ENCODE results near the gene SPDL1.

Gene SPDL1

DNA sequence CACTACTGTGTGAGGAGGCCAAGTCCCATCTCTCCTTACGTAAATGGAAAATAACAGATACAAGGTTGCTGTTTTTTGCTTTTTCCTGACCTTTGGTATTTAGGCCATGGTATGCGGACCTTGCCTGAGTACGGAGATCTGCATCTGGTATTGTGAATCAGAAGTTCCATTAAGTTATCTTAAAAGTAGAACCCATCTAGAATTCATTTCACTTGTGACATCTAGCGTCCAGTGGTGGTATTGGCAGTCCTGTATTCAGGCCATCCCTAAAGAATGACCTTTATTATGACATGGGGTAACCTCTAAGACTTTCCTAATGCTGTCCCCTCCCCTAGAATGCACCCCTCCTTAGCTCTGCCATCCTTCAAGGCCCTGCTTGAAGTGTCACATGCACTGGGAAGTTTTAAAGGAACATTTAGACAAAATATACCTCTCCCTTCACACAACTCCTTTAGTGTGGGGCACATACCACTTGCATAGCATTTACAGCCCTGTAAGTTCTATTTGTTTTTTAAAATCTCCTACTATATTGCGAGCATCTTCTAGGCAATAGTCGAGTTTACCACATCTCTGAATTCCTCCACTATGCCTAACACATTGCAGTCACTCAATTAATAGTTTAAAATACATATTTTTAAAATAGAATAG is 1.9 kb upstream of the SPDL1 start:
- no peak overlapping the region for H3K27ac Mint-ChIP-seq
- peaks cover 13% of the 10 kb centered on the region for H3K36me3 Mint-ChIP-seq (ENCODE audit: insufficient read depth)
- H3K4me3 Mint-ChIP-seq, result no peak overlapping the region
- H3K27me3 Mint-ChIP-seq, result peaks cover 8 to 17% of the 10 kb centered on the region in 2 donors
- peak; percentile 38 to 59 (median 45) for DNase-seq
- H3K4me1 Mint-ChIP-seq (ENCODE audit: low read depth in 2 of 2), result peaks cover 8 to 17% of the 10 kb centered on the region in 2 donors
- peak; percentile 23 for ATAC-seq (replicated peaks)
- H3K9me3 Mint-ChIP-seq, result no peaks in the 10 kb centered on the region

DNA sequence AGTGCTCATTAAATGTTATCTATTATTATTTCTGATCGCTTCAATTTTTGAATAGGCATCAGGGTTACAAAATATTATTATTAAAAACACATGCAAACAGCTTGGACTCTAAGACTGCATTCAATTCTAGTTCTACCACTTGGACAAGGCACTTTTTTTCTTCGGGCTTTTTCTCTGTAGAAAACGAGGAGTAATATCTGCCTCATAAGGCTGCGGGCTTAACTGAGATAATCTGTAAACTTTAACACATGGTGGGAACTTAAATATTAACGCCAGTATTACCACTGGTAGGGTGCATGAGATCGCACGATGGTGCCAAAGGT is 511 bp upstream of the SPDL1 start:
- Mint-ChIP-seq H3K36me3 (ENCODE audit: insufficient read depth) (peaks cover 9% of the 10 kb centered on the region), H3K4me3 (peak overlapping the region; percentile 97 to 98), H3K4me1 (ENCODE audit: low read depth in 2 of 2) (peaks cover 8 to 17% of the 10 kb centered on the region in 2 donors), H3K9me3 (no peaks in the 10 kb centered on the region), H3K27ac (peak overlapping the region; percentile 92 to 97), H3K27me3 (peaks cover 0 to 9% of the 10 kb centered on the region in 2 donors)
- ATAC-seq (replicated peaks) (no peak), DNase-seq (no peak)

DNA sequence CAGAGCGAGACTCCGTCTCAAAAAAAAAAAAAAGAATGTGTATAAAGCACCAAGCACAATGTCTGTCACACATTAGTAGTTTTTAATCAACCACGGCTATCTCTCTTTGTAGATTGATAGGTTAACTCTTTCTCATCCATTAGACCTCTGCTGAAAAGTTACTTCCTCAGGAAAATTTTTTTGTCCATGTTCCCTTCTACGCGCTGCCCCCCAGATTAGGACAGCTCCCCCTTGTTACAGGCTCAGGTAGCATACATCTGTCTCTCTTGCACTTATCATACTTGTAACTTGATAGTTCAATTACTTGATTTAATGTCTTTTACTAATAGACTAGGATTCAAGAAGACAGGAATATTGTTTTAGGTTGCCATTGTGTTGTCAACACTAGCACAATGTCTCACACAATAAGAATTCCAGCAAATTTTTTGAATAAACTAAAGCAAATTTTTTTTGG is 1.5 kb downstream of the SPDL1 start:
- peak overlapping the region; percentile 97 to 98 for H3K4me3 Mint-ChIP-seq
- no peak overlapping the region for H3K27ac Mint-ChIP-seq
- DNase-seq (no peak), ATAC-seq (replicated peaks) (no peak)
- no peaks in the 10 kb centered on the region for H3K9me3 Mint-ChIP-seq
- peaks cover 8 to 17% of the 10 kb centered on the region in 2 donors for H3K4me1 Mint-ChIP-seq (ENCODE audit: low read depth in 2 of 2)
- peaks cover 0 to 8% of the 10 kb centered on the region in 2 donors for H3K27me3 Mint-ChIP-seq
- H3K36me3 Mint-ChIP-seq (ENCODE audit: insufficient read depth), result peaks cover 13% of the 10 kb centered on the region

- Mint-ChIP-seq H3K27ac (no peak overlapping the region), H3K9me3 (no peaks in the 10 kb centered on the region), H3K4me3 (no peak overlapping the region), H3K36me3 (ENCODE audit: insufficient read depth) (peaks cover 32% of the 10 kb centered on the region), H3K27me3 (no peaks in the 10 kb centered on the region), H3K4me1 (ENCODE audit: low read depth in 2 of 2) (peaks cover 0 to 5% of the 10 kb centered on the region in 2 donors)
- no peak for DNase-seq
- no peak for ATAC-seq (replicated peaks)
Observed at GRCh38 chr5:169590602-169591001, 7.0 kb downstream of the SPDL1 start.

DNA sequence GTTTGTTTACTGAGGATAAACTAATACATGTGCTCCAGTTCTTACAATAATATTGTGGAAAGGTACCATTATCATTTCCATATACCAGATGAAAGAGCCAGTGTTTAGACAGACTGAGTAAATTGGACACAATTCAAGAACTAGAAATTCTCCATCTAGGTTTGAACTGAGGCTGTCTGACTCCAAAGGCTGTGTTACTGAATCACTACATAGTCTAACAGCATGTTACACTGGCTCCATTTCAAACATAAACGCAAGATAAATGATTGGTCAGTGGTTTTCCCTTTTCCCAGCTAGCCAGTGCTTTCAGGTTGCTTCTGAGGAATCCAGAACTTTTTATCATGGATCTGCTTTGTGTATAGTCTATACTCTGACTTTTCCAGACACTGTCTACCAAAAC is 8.1 kb downstream of the SPDL1 start:
- H3K4me1 Mint-ChIP-seq (ENCODE audit: low read depth in 2 of 2), result no peaks in the 10 kb centered on the region
- no peaks in the 10 kb centered on the region for H3K27me3 Mint-ChIP-seq
- ATAC-seq (replicated peaks), result no peak
- peaks cover 32% of the 10 kb centered on the region for H3K36me3 Mint-ChIP-seq (ENCODE audit: insufficient read depth)
- DNase-seq, result no peak
- H3K4me3 Mint-ChIP-seq, result no peak overlapping the region
- no peaks in the 10 kb centered on the region for H3K9me3 Mint-ChIP-seq
- H3K27ac Mint-ChIP-seq, result no peak overlapping the region

DNA sequence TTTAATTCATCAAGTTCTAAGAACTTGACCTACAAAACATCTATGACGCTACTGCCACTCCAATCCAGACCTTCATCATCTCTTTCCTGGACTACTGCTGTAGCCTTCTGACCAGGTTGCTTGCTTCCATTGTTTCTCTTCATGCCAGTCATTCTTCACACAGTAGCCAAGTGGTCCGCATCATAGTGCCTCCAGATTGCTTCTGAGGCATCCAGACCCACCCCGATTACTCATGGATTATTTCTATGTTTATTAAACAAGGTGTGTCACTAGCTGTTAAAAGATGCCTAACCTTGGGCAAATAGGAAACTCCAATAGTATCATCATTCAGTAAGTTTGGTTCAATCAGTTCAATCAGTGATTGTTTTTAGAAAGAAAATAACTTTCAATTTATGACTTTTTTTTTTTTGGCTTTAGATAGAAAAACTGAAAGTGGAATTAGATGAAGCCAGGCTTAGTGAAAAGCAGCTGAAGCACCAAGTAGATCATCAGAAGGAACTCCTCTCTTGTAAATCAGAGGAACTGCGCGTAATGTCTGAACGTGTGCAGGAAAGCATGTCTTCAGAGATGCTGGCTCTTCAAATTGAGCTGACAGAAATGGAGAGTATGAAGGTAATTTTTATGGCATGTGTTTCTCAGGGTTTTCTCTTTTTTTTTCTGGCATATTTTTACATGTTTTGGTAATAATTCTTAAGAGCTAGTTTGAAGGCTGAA is 9.5 kb downstream of the SPDL1 start:
- H3K27ac Mint-ChIP-seq, result peak overlapping the region in 1 of 2 donors; percentile 22
- no peak for ATAC-seq (replicated peaks)
- no peak for DNase-seq
- no peaks in the 10 kb centered on the region for H3K27me3 Mint-ChIP-seq
- H3K4me1 Mint-ChIP-seq (ENCODE audit: low read depth in 2 of 2), result no peaks in the 10 kb centered on the region
- no peak overlapping the region for H3K4me3 Mint-ChIP-seq
- H3K9me3 Mint-ChIP-seq, result no peaks in the 10 kb centered on the region
- H3K36me3 Mint-ChIP-seq (ENCODE audit: insufficient read depth), result peaks cover 32% of the 10 kb centered on the region

DNA sequence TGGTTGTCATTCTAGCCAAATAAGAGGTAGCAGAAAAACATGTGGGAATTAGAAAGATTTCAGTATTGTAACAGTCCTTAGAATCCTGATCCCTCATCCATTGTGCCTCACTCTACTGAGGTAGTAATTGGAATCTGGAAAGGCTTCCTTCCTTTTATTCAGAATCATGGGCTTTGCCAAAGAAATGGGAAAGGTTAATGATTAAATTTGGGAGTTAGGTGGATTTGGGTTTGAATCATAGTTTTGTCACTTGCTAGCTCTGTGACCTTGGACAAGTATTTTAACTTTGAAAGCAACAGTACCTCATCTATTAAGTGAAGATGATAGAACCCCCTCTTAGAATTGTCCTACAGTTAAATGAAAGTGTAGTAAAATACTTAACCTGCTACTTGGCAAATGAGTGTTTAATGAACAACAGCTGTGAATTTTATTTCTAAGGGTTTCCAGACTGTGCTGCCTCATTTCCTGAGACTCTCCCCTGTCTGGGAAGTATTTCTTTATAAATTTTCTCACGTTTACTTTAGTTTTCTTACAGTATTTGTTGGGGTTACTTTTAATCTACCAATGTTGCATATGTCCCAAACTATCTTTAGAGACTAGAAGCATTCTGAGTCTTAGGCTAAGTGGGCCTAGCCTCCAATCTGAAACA is 11.7 kb downstream of the SPDL1 start:
- Mint-ChIP-seq H3K4me3 (no peak overlapping the region), H3K27ac (no peak overlapping the region), H3K9me3 (no peaks in the 10 kb centered on the region), H3K4me1 (ENCODE audit: low read depth in 2 of 2) (no peaks in the 10 kb centered on the region), H3K36me3 (ENCODE audit: insufficient read depth) (peaks cover 25% of the 10 kb centered on the region), H3K27me3 (no peaks in the 10 kb centered on the region)
- DNase-seq (no peak), ATAC-seq (replicated peaks) (no peak)

- ATAC-seq (replicated peaks) (no peak), DNase-seq (no peak)
- Mint-ChIP-seq H3K9me3 (no peaks in the 10 kb centered on the region), H3K4me3 (no peak overlapping the region), H3K27ac (peak overlapping the region in 1 of 2 donors; percentile 70), H3K36me3 (ENCODE audit: insufficient read depth) (peaks cover 4% of the 10 kb centered on the region), H3K27me3 (no peaks in the 10 kb centered on the region), H3K4me1 (ENCODE audit: low read depth in 2 of 2) (no peaks in the 10 kb centered on the region)
Observed at GRCh38 chr5:169599451-169599850, 15.9 kb downstream of the SPDL1 start.

DNA sequence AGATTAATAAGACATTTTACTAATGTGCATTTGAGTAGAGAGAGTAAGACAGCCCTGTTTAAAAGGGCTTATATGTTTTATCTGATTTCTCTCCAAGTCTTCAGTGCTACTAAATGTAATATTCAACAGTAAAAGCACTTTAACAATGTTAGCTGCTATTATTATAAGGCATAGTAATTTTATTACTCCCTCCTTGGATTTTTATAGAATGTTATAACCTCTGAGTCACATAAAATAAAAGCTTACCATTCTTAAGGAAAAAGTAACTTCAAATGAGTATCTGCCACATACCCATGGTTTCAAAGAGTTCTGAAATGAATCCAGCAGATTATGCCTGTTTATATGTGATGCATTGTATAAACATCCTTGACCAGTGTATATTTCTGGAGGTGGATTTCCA is 19.0 kb downstream of the SPDL1 start:
- Mint-ChIP-seq H3K4me1 (ENCODE audit: low read depth in 2 of 2) (no peaks in the 10 kb centered on the region), H3K9me3 (no peaks in the 10 kb centered on the region), H3K27ac (no peak overlapping the region), H3K36me3 (ENCODE audit: insufficient read depth) (peaks cover 3% of the 10 kb centered on the region), H3K27me3 (peaks cover 2 to 17% of the 10 kb centered on the region in 2 donors), H3K4me3 (no peak overlapping the region)
- ATAC-seq (replicated peaks) (no peak), DNase-seq (no peak)

GRCh38 chr5:169606279-169606678 is 22.7 kb downstream of the SPDL1 start:
- DNase-seq, result no peak
- Mint-ChIP-seq H3K27ac (no peak overlapping the region), H3K27me3 (peaks cover 8 to 20% of the 10 kb centered on the region in 2 donors), H3K4me1 (ENCODE audit: low read depth in 2 of 2) (no peaks in the 10 kb centered on the region), H3K9me3 (peaks cover 4 to 7% of the 10 kb centered on the region in 2 donors), H3K36me3 (ENCODE audit: insufficient read depth) (peaks cover 1% of the 10 kb centered on the region), H3K4me3 (no peak overlapping the region)
- ATAC-seq (replicated peaks), result no peak

DNA sequence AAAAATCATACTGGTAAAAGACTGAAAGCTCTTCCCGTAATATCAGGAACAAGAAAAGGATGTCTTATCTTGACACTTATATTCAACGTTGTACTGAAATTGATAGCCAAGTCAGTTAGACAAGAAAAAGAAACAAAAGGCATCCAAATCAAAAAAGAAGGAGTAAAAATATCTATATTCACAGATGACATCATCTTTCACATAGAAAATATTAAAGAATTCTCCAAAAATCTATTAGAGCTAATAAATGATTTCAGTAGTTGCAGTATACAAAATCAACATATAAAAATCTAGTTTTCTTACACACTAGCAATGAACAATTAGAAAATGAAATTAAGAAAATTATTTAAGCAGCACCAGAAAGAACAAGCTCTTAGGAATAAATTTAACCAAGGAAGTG is 24.3 kb downstream of the SPDL1 start:
- Mint-ChIP-seq H3K4me3 (no peak overlapping the region), H3K27ac (no peak overlapping the region), H3K9me3 (peaks cover 4 to 7% of the 10 kb centered on the region in 2 donors), H3K36me3 (ENCODE audit: insufficient read depth) (peaks cover 2% of the 10 kb centered on the region), H3K4me1 (ENCODE audit: low read depth in 2 of 2) (no peaks in the 10 kb centered on the region), H3K27me3 (peaks cover 24 to 25% of the 10 kb centered on the region in 2 donors)
- DNase-seq (no peak), ATAC-seq (replicated peaks) (no peak)

DNA sequence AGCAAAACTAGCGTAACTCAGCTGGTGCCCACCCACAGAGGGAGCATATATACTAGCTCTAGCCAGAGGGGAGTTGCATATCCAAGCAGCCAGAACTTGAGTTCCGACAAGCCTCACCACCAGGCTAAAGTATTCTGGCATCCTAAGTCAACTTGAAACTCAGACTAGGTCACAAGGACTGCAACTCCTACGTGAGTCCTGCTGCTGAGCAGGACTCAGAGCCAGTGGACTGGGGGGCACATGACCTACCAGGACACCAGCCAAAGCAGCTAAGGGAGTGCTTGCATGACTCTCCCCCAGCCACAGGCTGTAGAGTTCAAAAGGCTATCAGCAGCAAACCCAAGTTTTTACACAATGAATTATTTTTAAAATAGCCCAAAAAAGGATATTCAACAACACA is 26.1 kb downstream of the SPDL1 start:
- no peak overlapping the region for H3K4me3 Mint-ChIP-seq
- H3K27ac Mint-ChIP-seq, result no peak overlapping the region
- H3K27me3 Mint-ChIP-seq, result peaks cover 28 to 30% of the 10 kb centered on the region in 2 donors
- H3K4me1 Mint-ChIP-seq (ENCODE audit: low read depth in 2 of 2), result no peaks in the 10 kb centered on the region
- H3K9me3 Mint-ChIP-seq, result peaks cover 5 to 7% of the 10 kb centered on the region in 2 donors
- DNase-seq, result no peak
- no peak for ATAC-seq (replicated peaks)
- H3K36me3 Mint-ChIP-seq (ENCODE audit: insufficient read depth), result peaks cover 3% of the 10 kb centered on the region

- Mint-ChIP-seq H3K36me3 (ENCODE audit: insufficient read depth) (peaks cover 3% of the 10 kb centered on the region), H3K4me3 (no peak overlapping the region), H3K4me1 (ENCODE audit: low read depth in 2 of 2) (no peaks in the 10 kb centered on the region), H3K27ac (no peak overlapping the region), H3K9me3 (peaks cover 5 to 7% of the 10 kb centered on the region in 2 donors), H3K27me3 (peaks cover 28 to 30% of the 10 kb centered on the region in 2 donors)
- ATAC-seq (replicated peaks) (no peak), DNase-seq (no peak)
Observed at GRCh38 chr5:169610606-169611005, 27.0 kb downstream of the SPDL1 start.

DNA sequence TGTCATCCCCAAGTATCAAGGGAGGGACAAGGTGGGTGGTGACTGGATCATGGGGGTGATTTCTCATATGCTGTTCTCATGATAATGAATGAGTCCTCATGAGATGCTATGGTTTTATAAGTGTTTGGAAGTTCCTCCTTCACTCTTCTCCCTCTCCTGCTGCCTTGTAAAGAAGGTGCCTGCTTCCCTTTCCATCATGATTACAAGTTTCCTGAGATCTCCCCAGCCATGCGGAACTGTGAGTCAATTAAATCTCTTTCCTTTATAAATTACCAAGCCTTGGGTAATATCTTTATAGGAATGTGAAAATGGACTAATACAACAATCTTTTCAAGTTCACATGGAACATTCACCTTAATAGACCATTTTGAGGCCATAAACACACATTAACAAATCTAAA is 32.0 kb downstream of the SPDL1 start:
- H3K27me3 Mint-ChIP-seq, result peaks cover 22 to 27% of the 10 kb centered on the region in 2 donors
- H3K27ac Mint-ChIP-seq, result no peak overlapping the region
- peaks cover 4 to 5% of the 10 kb centered on the region in 2 donors for H3K9me3 Mint-ChIP-seq
- H3K4me3 Mint-ChIP-seq, result no peak overlapping the region
- ATAC-seq (replicated peaks) (no peak), DNase-seq (no peak)
- H3K36me3 Mint-ChIP-seq (ENCODE audit: insufficient read depth), result peaks cover 3% of the 10 kb centered on the region
- no peaks in the 10 kb centered on the region for H3K4me1 Mint-ChIP-seq (ENCODE audit: low read depth in 2 of 2)
